GM12878 (cell line): ENCODE results near the gene PLSCR3. TPM values are rescaled to one million over a fixed set of nuclear protein-coding genes. Genes with fewer than 3 reads are reported as not detected.

Source experiments
- ATAC-seq: fragments of 200-7000 bp; cut with Tn5 transposase; 3 replicates; pipeline ENCODE4 v1.9.1; 2020; ENCODE audit warnings: mild to moderate bottlenecking, moderate library complexity
- BruUV-seq: library from RNA; stranded (reverse); fragments of 400-500 nt; replicated peaks from 2 replicates; lab custom pipeline; 2021; lab: Mats Ljungman, UMichigan
- CTCF ChIA-PET: fragments of 300-600 bp; sonication (Branson Sonifier 250); formaldehyde crosslinking; extraction: SDS; loops from one replicate; lab custom pipeline; 2021; ENCODE audit warnings: inconsistent platforms; lab: Yijun Ruan, JAX
- POLR2A ChIA-PET: fragments of 350-600 bp; formaldehyde crosslinking; extraction: SDS; loops from one replicate; lab custom pipeline; 2021; ENCODE audit warnings: inconsistent platforms; lab: Charles Lee
- RAD21 ChIA-PET: fragments of 300-600 bp; sonication (Branson Sonifier 250); formaldehyde crosslinking; loops from one replicate; lab custom pipeline; 2023; ENCODE audit warnings: antibody characterized with exemption; ENCODE audit not compliant: unreplicated experiment; lab: Charles Lee
- SMC1A ChIA-PET: fragments of 300-600 bp; sonication (Branson Sonifier 250); formaldehyde crosslinking; loops from one replicate; lab custom pipeline; 2023; ENCODE audit not compliant: unreplicated experiment, uncharacterized antibody; lab: Charles Lee
- DNase-seq: peaks from one replicate; pipeline ENCODE4 v3.0.0-alpha.2; 2011; ENCODE audit warnings: low read depth, low spot score
- FAIRE-seq: peaks from 3 replicates; lab custom pipeline; 2011; peaks lifted over from hg19 to GRCh38; lab: Jason Lieb, UNC
- H2AFZ ChIP-seq: 2 replicates; pipeline ENCODE4 v1.6.0; 2011; ENCODE audit warnings: low read depth, low read length, control low read depth; ENCODE audit not compliant: control insufficient read depth
- H3K27ac ChIP-seq: 2 replicates; pipeline ENCODE4 v1.5.1; 2011; ENCODE audit warnings: control low read depth; ENCODE audit not compliant: control insufficient read depth, insufficient read depth
- H3K27me3 ChIP-seq, 2 experiments: replicated peaks in 1 of 2; 2 replicates each; pipeline versions ENCODE4 v1.6.0 to v1.6.1; 2011; ENCODE audit warnings: low read length in 1 of 2; ENCODE audit not compliant: control insufficient read depth in 2 of 2, insufficient read depth in 2 of 2
- H3K36me3 ChIP-seq, 2 experiments: 2 replicates each; pipeline ENCODE4 v1.5.1; 2011; ENCODE audit warnings: low read length in 1 of 2; ENCODE audit not compliant: control insufficient read depth in 2 of 2, insufficient read depth in 2 of 2
- H3K4me1 ChIP-seq: 2 replicates; pipeline ENCODE4 v1.6.1; 2011; ENCODE audit warnings: mild to moderate bottlenecking, low read length, moderate library complexity, mixed read lengths; ENCODE audit not compliant: control insufficient read depth, insufficient read depth
- H3K4me2 ChIP-seq: 2 replicates; pipeline ENCODE4 v1.6.0; 2011; ENCODE audit warnings: control low read depth; ENCODE audit not compliant: control insufficient read depth, insufficient read depth
- H3K4me3 ChIP-seq: fragments of 200-600 bp; sonication (generic); 2 replicates; pipeline ENCODE4 v1.5.1; 2016
- H3K79me2 ChIP-seq: 2 replicates; pipeline ENCODE4 v1.6.0; 2011; ENCODE audit warnings: low read length; ENCODE audit not compliant: control insufficient read depth, insufficient read depth
- H3K9ac ChIP-seq: 2 replicates; pipeline ENCODE4 v1.8.0; 2011; ENCODE audit warnings: low read length, control low read depth, mixed read lengths; ENCODE audit not compliant: control insufficient read depth, insufficient read depth
- H3K9me3 ChIP-seq: replicated peaks from 3 replicates; pipeline ENCODE4 v1.5.1; 2011; ENCODE audit warnings: mild to moderate bottlenecking, low read length; ENCODE audit not compliant: control insufficient read depth, insufficient read depth
- H4K20me1 ChIP-seq: 2 replicates; pipeline ENCODE4 v1.6.0; 2011; ENCODE audit not compliant: control insufficient read depth, insufficient read depth
- CBX5 ChIP-seq: sonication (generic); IDR thresholded peaks from 2 replicates; pipeline ENCODE4 v1.6.1; 2016; ENCODE audit warnings: low read depth, moderate library complexity, mild to moderate bottlenecking, inconsistent platforms
- CREM ChIP-seq: IDR thresholded peaks from 2 replicates; pipeline ENCODE4 v1.6.1; 2014; ENCODE audit warnings: antibody characterized with exemption, low read depth
- GATAD2B ChIP-seq: fragments of 450-650 bp; conservative IDR thresholded peaks from 2 replicates; pipeline ENCODE4 v1.6.1; 2017; ENCODE audit warnings: low read depth, mild to moderate bottlenecking, moderate library complexity
- HCFC1 ChIP-seq: fragments of 150-350 bp; IDR thresholded peaks from 2 replicates; pipeline ENCODE4 v1.6.1; 2014; ENCODE audit warnings: low read length
- IRF5 ChIP-seq: fragments of 450-650 bp; IDR thresholded peaks from 2 replicates; pipeline ENCODE4 v1.6.1; 2017; ENCODE audit warnings: borderline replicate concordance
- NR2F1 ChIP-seq: fragments of 450-650 bp; conservative IDR thresholded peaks from 2 replicates; pipeline ENCODE4 v1.6.1; 2017; ENCODE audit warnings: mild to moderate bottlenecking
- NRF1 ChIP-seq: conservative IDR thresholded peaks from 2 replicates; pipeline ENCODE4 v1.6.1; 2011; ENCODE audit warnings: mild to moderate bottlenecking, low read depth, low read length, improper control_type of control experiment
- PKNOX1 ChIP-seq: fragments of 450-650 bp; IDR thresholded peaks from 2 replicates; pipeline ENCODE4 v1.6.1; 2016; ENCODE audit warnings: mild to moderate bottlenecking
- RB1 ChIP-seq: fragments of 450-650 bp; formaldehyde crosslinking; IDR thresholded peaks from 2 replicates; pipeline ENCODE4 v1.6.1; 2017; ENCODE audit warnings: mild to moderate bottlenecking, borderline replicate concordance
- SREBF2 ChIP-seq: IDR thresholded peaks from 2 replicates; pipeline ENCODE4 v1.6.1; 2012; ENCODE audit warnings: mild to moderate bottlenecking, low read length
- TCF3 ChIP-seq: IDR thresholded peaks from 2 replicates; pipeline ENCODE4 v1.6.1; 2012; ENCODE audit warnings: low read depth, mild to moderate bottlenecking, low read length, borderline replicate concordance; ENCODE audit not compliant: insufficient read depth
- WGBS: methylation state at CpG from one replicate; pipeline ENCODE4 v1.1.6; 2016; ENCODE audit warnings: low lambda C conversion rate; ENCODE audit not compliant: insufficient replicate concordance, insufficient coverage; ENCODE audit errors: missing lambda C conversion rate; 5-methylcytosine and 5-hydroxymethylcytosine counted together
- in situ Hi-C: fragments of 300-500 bp; cut with MboI; formaldehyde crosslinking; loops from 9 replicates; pipeline ENCODE4 v1.14.3; 2018; ENCODE audit warnings: mixed read lengths
- intact Hi-C: fragments of 100-400 bp; cut with micrococcal nuclease; formaldehyde crosslinking; loops from one replicate; pipeline ENCODE4 v1.14.2; 2022; ENCODE audit not compliant: unreplicated experiment
- polyA plus RNA-seq, 11 experiments: library from polyadenylated mRNA; depleted of rRNA in 4 of 11; unstranded in 6 of 11; stranded (reverse) in 5 of 11; fragments of >200 nt; fragmentation: Nextera tagmentation in 4 of 11; fragmentation: Illumina TruSeq in 1 of 11; extraction: Ambion mirVana in 4 of 11; extraction: Trizol in 1 of 11; gene quantifications; 1 replicate in 1 of 11; 2 replicates in 10 of 11; pipeline versions ENCODE4 v1.2.1 to v1.2.3, GENCODE V29; 2011 to 2016; ENCODE audit warnings: inconsistent platforms in 2 of 11, missing spikeins in 2 of 11, low read depth in 1 of 11
- total RNA-seq, 4 experiments: library from RNA; depleted of rRNA in 3 of 4; stranded (reverse); fragments of >200 nt in 3 of 4; fragmentation: Illumina TruSeq in 1 of 4; extraction: Trizol in 1 of 4; gene quantifications; 2 replicates each; pipeline versions ENCODE4 v1.2.1 to v1.2.3, GENCODE V29; 2013 to 2021
- TF ChIP-seq, protein P1 (sequence below): IDR thresholded peaks from 2 replicates; pipeline ENCODE4 v1.6.1; 2011; ENCODE audit warnings: low read depth, mild to moderate bottlenecking, low read length, moderate library complexity, borderline replicate concordance; ENCODE audit errors: extremely low read depth

Gene PLSCR3
- total and polyA plus RNA-seq, 10 of the 15 experiments (the other 5 are each of a cell fraction or from before 2014, with no cell fraction given), result 9.9 to 51.4 (median 43.4) TPM

DNA sequence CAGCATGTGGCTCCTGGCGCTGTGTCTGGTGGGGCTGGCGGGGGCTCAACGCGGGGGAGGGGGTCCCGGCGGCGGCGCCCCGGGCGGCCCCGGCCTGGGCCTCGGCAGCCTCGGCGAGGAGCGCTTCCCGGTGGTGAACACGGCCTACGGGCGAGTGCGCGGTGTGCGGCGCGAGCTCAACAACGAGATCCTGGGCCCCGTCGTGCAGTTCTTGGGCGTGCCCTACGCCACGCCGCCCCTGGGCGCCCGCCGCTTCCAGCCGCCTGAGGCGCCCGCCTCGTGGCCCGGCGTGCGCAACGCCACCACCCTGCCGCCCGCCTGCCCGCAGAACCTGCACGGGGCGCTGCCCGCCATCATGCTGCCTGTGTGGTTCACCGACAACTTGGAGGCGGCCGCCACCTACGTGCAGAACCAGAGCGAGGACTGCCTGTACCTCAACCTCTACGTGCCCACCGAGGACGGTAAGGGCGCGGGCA, 14.0 kb upstream of the PLSCR3 start:
- intact Hi-C loops (no loop called here), in situ Hi-C loops (no loop called here)
- RAD21 ChIA-PET, result no interaction called here
- no peaks in the 10 kb centered on the region for H4K20me1 ChIP-seq
- no peaks in the 10 kb centered on the region for H3K4me1 ChIP-seq
- H2AFZ ChIP-seq, result no peak overlapping the region
- peaks cover 2% of the 10 kb centered on the region; the same call in 1 of the 2 replicates for H3K79me2 ChIP-seq
- no peak for ATAC-seq
- peaks cover 0 to 6% of the 10 kb centered on the region in 2 experiments; a peak in 2 of 4 replicates for H3K27me3 ChIP-seq
- 69% methylated on average over 27 of the region's 58 CpGs for WGBS
- H3K9me3 ChIP-seq, result no peaks in the 10 kb centered on the region
- FAIRE-seq, result no peak
- TF ChIP-seq NRF1, result no peak
- no peak for TF ChIP-seq CREM
- TF ChIP-seq TCF3, result no peak
- TF ChIP-seq NR2F1, result no peak
- no peak for TF ChIP-seq IRF5
- TF ChIP-seq SREBF2, result no peak
- TF ChIP-seq GATAD2B, result no peak
- TF ChIP-seq RB1, result no peak
- TF ChIP-seq, protein P1, sequence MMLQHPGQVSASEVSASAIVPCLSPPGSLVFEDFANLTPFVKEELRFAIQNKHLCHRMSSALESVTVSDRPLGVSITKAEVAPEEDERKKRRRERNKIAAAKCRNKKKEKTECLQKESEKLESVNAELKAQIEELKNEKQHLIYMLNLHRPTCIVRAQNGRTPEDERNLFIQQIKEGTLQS, result no peak
- no peak for TF ChIP-seq HCFC1
- TF ChIP-seq PKNOX1, result no peak
- TF ChIP-seq CBX5, result no peak
- H3K9ac ChIP-seq, result no peak overlapping the region
- DNase-seq, result no peak
- H3K4me3 ChIP-seq, result no peak overlapping the region
- no peak overlapping the region for H3K4me2 ChIP-seq
- POLR2A ChIA-PET, result interaction anchor here (1.4 kb wide), 1 partner anchor 10 kb away, joined by 3 read pairs; no protein-coding TSS in a partner anchor
- H3K36me3 ChIP-seq, result no peaks in the 10 kb centered on the region
- H3K27ac ChIP-seq, result no peak overlapping the region
- no TSS peak for BruUV-seq
- CTCF ChIA-PET, result no interaction called here
- SMC1A ChIA-PET, result no interaction called here
